HepG2 (cell line): ENCODE results near the gene NINL. TPM values are rescaled to one million over a fixed set of nuclear protein-coding genes. Genes with fewer than 3 reads are reported as not detected.

Experiments used
- AGO2 ChIP-seq: fragments of 200-400 bp; formaldehyde crosslinking; optimal IDR thresholded peaks from 2 replicates; pipeline ENCODE3; 2017; ENCODE audit warnings: mild to moderate bottlenecking, low read depth, low read length, moderate library complexity
- AKAP8 ChIP-seq: sonication (generic); formaldehyde crosslinking; IDR thresholded peaks from 2 replicates; pipeline ENCODE4 v1.5.1; 2020; ENCODE audit warnings: mild to moderate bottlenecking, missing genetic modification reagents
- ARNT ChIP-seq: fragments of 450-650 bp; IDR thresholded peaks from 2 replicates; pipeline ENCODE4 v1.6.1; 2017
- ATF4 ChIP-seq, 2 experiments: fragments of 450-650 bp in 1 of 2; sonication (generic) in 1 of 2; formaldehyde crosslinking; IDR thresholded peaks; 2 replicates each; pipeline versions ENCODE4 v1.5.0 to v1.8.0; 2020 to 2022; ENCODE audit warnings: mild to moderate bottlenecking in 1 of 2, missing genetic modification reagents in 1 of 2
- BORCS8-MEF2B ChIP-seq: sonication (generic); formaldehyde crosslinking; IDR thresholded peaks from 2 replicates; pipeline ENCODE4 v1.8.0; 2022; ENCODE audit warnings: mild to moderate bottlenecking, missing genetic modification reagents
- GTF3A ChIP-seq: sonication (generic); formaldehyde crosslinking; conservative IDR thresholded peaks from 2 replicates; pipeline ENCODE4 v1.4.0; 2020; ENCODE audit warnings: mild to moderate bottlenecking, missing genetic modification reagents
- MAZ ChIP-seq, 2 experiments: sonication (generic) in 1 of 2; formaldehyde crosslinking in 1 of 2; IDR thresholded peaks; 2 replicates each; pipeline versions ENCODE4 v1.5.0 to v1.6.1; 2012 to 2020; ENCODE audit warnings: low read depth in 2 of 2, mild to moderate bottlenecking in 2 of 2, borderline replicate concordance in 1 of 2, improper control_type of control experiment in 1 of 2, low read length in 1 of 2, missing genetic modification reagents in 1 of 2, moderate library complexity in 1 of 2
- NRL ChIP-seq: sonication (generic); formaldehyde crosslinking; IDR thresholded peaks from 2 replicates; pipeline ENCODE4 v1.5.0; 2020; ENCODE audit warnings: missing genetic modification reagents, mild to moderate bottlenecking, moderate library complexity, borderline replicate concordance
- PAF1 ChIP-seq: IDR thresholded peaks from 2 replicates; pipeline ENCODE4 v1.6.1; 2016; ENCODE audit warnings: missing genetic modification reagents, missing compliant biosample characterization
- RNF2 ChIP-seq: fragments of 450-650 bp; conservative IDR thresholded peaks from 2 replicates; pipeline ENCODE4 v1.6.1; 2016; ENCODE audit warnings: low read depth
- TAF1 ChIP-seq: sonication (generic); formaldehyde crosslinking; IDR thresholded peaks from 2 replicates; pipeline ENCODE4 v1.4.0; 2020; ENCODE audit warnings: missing genetic modification reagents
- UBTF ChIP-seq: sonication (generic); formaldehyde crosslinking; IDR thresholded peaks from 2 replicates; pipeline ENCODE4 v1.4.0; 2020; ENCODE audit warnings: mild to moderate bottlenecking, missing genetic modification reagents
- ZFP36L1 ChIP-seq: sonication (generic); formaldehyde crosslinking; IDR thresholded peaks from 2 replicates; pipeline ENCODE4 v1.8.0; 2022; ENCODE audit warnings: mild to moderate bottlenecking, missing genetic modification reagents, moderate library complexity
- ZNF432 ChIP-seq: sonication (generic); formaldehyde crosslinking; IDR thresholded peaks from 2 replicates; pipeline ENCODE4 v1.5.0; 2020; ENCODE audit warnings: missing genetic modification reagents, mild to moderate bottlenecking, borderline replicate concordance
- ZNF44 ChIP-seq: sonication (generic); formaldehyde crosslinking; IDR thresholded peaks from 2 replicates; pipeline ENCODE4 v1.5.1; 2020; ENCODE audit warnings: mild to moderate bottlenecking, missing genetic modification reagents
- ZNF496 ChIP-seq: sonication (generic); formaldehyde crosslinking; IDR thresholded peaks from 2 replicates; pipeline ENCODE4 v1.8.1; 2023; ENCODE audit warnings: mild to moderate bottlenecking, moderate library complexity, missing genetic modification reagents; ENCODE audit not compliant: insufficient replicate concordance
- ZNF512B ChIP-seq: sonication (generic); formaldehyde crosslinking; IDR thresholded peaks from 2 replicates; pipeline ENCODE4 v1.5.1; 2020; ENCODE audit warnings: missing genetic modification reagents, mild to moderate bottlenecking, borderline replicate concordance
- ZNF781 ChIP-seq: sonication (generic); formaldehyde crosslinking; IDR thresholded peaks from 2 replicates; pipeline ENCODE4 v1.5.1; 2020; ENCODE audit warnings: borderline replicate concordance, mild to moderate bottlenecking, missing genetic modification reagents; ENCODE audit errors: not compliant biosample characterization
- ZNF800 ChIP-seq: sonication (generic); formaldehyde crosslinking; IDR thresholded peaks from 2 replicates; pipeline ENCODE4 v1.4.0; 2020; ENCODE audit warnings: missing genetic modification reagents
- polyA plus RNA-seq, 8 experiments: library from polyadenylated mRNA; depleted of rRNA in 3 of 8; stranded (reverse) in 7 of 8; unstranded in 1 of 8; fragments of >200 nt; fragmentation: Illumina TruSeq in 4 of 8; extraction: Trizol in 4 of 8; gene quantifications; 2 replicates each; pipeline versions ENCODE4 v1.2.1 to v1.2.3, GENCODE V29; 2011 to 2016; ENCODE audit warnings: low read depth in 4 of 8, missing spikeins in 1 of 8, mixed read lengths in 1 of 8; ENCODE audit not compliant: insufficient read depth in 1 of 8
- total RNA-seq, 5 experiments: library from RNA; depleted of rRNA; stranded (reverse); fragments of >200 nt; fragmentation: Illumina TruSeq; extraction: Trizol; gene quantifications; 2 replicates each; pipeline ENCODE4 v1.2.3, GENCODE V29; 2016; ENCODE audit warnings: low read depth in 1 of 5

The NINL gene
- total and polyA plus RNA-seq, 2 of the 13 experiments (the other 11 are each of a cell fraction or from before 2014, with no cell fraction given), result 32.3 to 34.3 TPM

- no peak for TF ChIP-seq ZNF512B (CRISPR knock-in tag)
- peak; percentile 81; the same call in 1 of the 2 replicates for TF ChIP-seq AKAP8 (CRISPR knock-in tag)
- no peak for TF ChIP-seq ZNF432
- TF ChIP-seq PAF1 (CRISPR knock-in tag), result no peak
- TF ChIP-seq ARNT, result no peak
- TF ChIP-seq RNF2, result peak; percentile 25; the same call in 1 of the 2 replicates
- peak; percentile 76; the same call in 1 of the 2 replicates for TF ChIP-seq ZNF800 (CRISPR knock-in tag)
- TF ChIP-seq AGO2, result peak; percentile 93
- peak; percentile 96 for TF ChIP-seq NRL
- 0 out of 4 replicates have a peak, but pooled peaks of 1 of the 2 experiments have one; percentile 47 for TF ChIP-seq ATF4 (CRISPR knock-in tag; IDR thresholded peaks at IDR 0.05)
- TF ChIP-seq ZNF496 (CRISPR knock-in tag), result no peak
- peak; percentile 96 for TF ChIP-seq UBTF (CRISPR knock-in tag)
- TF ChIP-seq GTF3A (CRISPR knock-in tag), result no peak
- peak; percentile 52 for TF ChIP-seq ZNF781
- TF ChIP-seq ZNF44 (CRISPR knock-in tag), result no peak
- TF ChIP-seq TAF1 (CRISPR knock-in tag), result peak; percentile 70
- TF ChIP-seq BORCS8-MEF2B (CRISPR knock-in tag), result peak; percentile 79
- TF ChIP-seq ZFP36L1 (CRISPR knock-in tag), result no peak
- TF ChIP-seq MAZ (IDR thresholded peaks at IDR 0.05; ENCODE audit: borderline replicate concordance, low read depth, low read length), result 0 out of 2 replicates have a peak, but pooled peaks have one; percentile 9
- TF ChIP-seq MAZ (CRISPR knock-in tag; IDR thresholded peaks at IDR 0.05; ENCODE audit: low read depth), result peak; percentile 96
Observed at GRCh38 chr20:25584905-25585704, at the start of gene NINL (continued).
